ENCODE results near the gene RXFP2.

GRCh38 chr13:31827707-31828106 lies 88.4 kb downstream of the RXFP2 start:
- TF ChIP-seq POLR2A (IDR thresholded peaks at IDR 0.05): no peak
- no peak for TF ChIP-seq CTCF (IDR thresholded peaks at IDR 0.05)
